K562 (cell line): ENCODE results near the gene RNF215. TPM values are rescaled to one million over a fixed set of nuclear protein-coding genes. Genes with fewer than 3 reads are reported as not detected.

ENCODE experiments used
- BRF1 ChIP-seq: IDR thresholded peaks from 3 replicates; pipeline ENCODE4 v1.6.1; 2011; ENCODE audit warnings: borderline replicate concordance, mild to moderate bottlenecking; ENCODE audit not compliant: insufficient read length; ENCODE audit errors: extremely low read depth
- GATAD2A ChIP-seq: fragments of 450-650 bp; IDR thresholded peaks from 2 replicates; pipeline ENCODE4 v1.6.1; 2017
- PHB2 ChIP-seq: fragments of 450-650 bp; IDR thresholded peaks from 2 replicates; pipeline ENCODE4 v1.6.1; 2017; ENCODE audit warnings: low read depth
- PYGO2 ChIP-seq: fragments of 450-650 bp; IDR thresholded peaks from 2 replicates; pipeline ENCODE4 v1.6.1; 2016; ENCODE audit warnings: mild to moderate bottlenecking, missing genetic modification characterization, moderate library complexity, missing compliant biosample characterization
- RCOR1 ChIP-seq, 2 experiments: IDR thresholded peaks; 2 replicates each; pipeline ENCODE4 v1.6.1; 2012; ENCODE audit warnings: low read depth in 2 of 2, low read length in 2 of 2, borderline replicate concordance in 1 of 2, improper control_type of control experiment in 1 of 2
- SMARCE1 ChIP-seq: fragments of 450-650 bp; IDR thresholded peaks from 2 replicates; pipeline ENCODE4 v1.7.1; 2016; ENCODE audit warnings: mild to moderate bottlenecking
- ZNF764 ChIP-seq: fragments of 250-450 bp; sonication (Bioruptor Pico); IDR thresholded peaks from 2 replicates; pipeline ENCODE4 v1.4.0; 2020; ENCODE audit warnings: low read depth, mild to moderate bottlenecking, moderate library complexity
- polyA plus RNA-seq, 8 experiments: library from polyadenylated mRNA; depleted of rRNA in 4 of 8; stranded (reverse) in 5 of 8; unstranded in 3 of 8; fragments of >200 nt; fragmentation: Nextera tagmentation in 2 of 8; fragmentation: Illumina TruSeq in 1 of 8; extraction: Ambion mirVana in 2 of 8; extraction: Trizol in 1 of 8; gene quantifications; 2 replicates each; pipeline versions ENCODE4 v1.2.1 to v1.2.3, GENCODE V29; 2011 to 2014; ENCODE audit warnings: inconsistent platforms in 1 of 8, missing spikeins in 1 of 8
- total RNA-seq, 7 experiments: library from RNA; depleted of rRNA in 6 of 7; stranded (reverse); fragments of >200 nt in 6 of 7; fragmentation: Illumina TruSeq in 2 of 7; extraction: Trizol in 2 of 7; gene quantifications; 2 replicates each; pipeline versions ENCODE4 v1.2.1 to v1.2.3, GENCODE V29; 2011 to 2021; ENCODE audit warnings: low replicate concordance in 1 of 7
- TF ChIP-seq, protein P1 (sequence below), 2 experiments: IDR thresholded peaks; 2 replicates each; pipeline ENCODE4 v1.6.1; 2012; ENCODE audit warnings: improper control_type of control experiment in 2 of 2, low read depth in 2 of 2, low read length in 2 of 2, borderline replicate concordance in 1 of 2
- TF ChIP-seq, protein P2 (sequence below): sonication (generic); IDR thresholded peaks from 2 replicates; pipeline ENCODE4 v1.6.1; 2016
- TF ChIP-seq, protein P3 (sequence below), 2 experiments: fragments of 450-650 bp; formaldehyde crosslinking in 1 of 2; IDR thresholded peaks; 2 replicates each; pipeline versions ENCODE4 v1.4.0 to v1.6.1; 2014 to 2020; ENCODE audit warnings: mild to moderate bottlenecking in 2 of 2, borderline replicate concordance in 1 of 2, low read depth in 1 of 2
- TF ChIP-seq, protein P4 (sequence below), 2 experiments: fragments of 150-350 bp in 1 of 2; IDR thresholded peaks; 2 replicates each; pipeline ENCODE4 v1.6.1; 2012 to 2016; ENCODE audit warnings: low read depth in 2 of 2, low read length in 2 of 2, mild to moderate bottlenecking in 1 of 2, moderate library complexity in 1 of 2

RNF215 gene
- total and polyA plus RNA-seq, 9 of the 15 experiments (the other 6 are each of a cell fraction or from before 2014, with no cell fraction given): 0.08 to 9.8 (median 2.7) TPM

DNA sequence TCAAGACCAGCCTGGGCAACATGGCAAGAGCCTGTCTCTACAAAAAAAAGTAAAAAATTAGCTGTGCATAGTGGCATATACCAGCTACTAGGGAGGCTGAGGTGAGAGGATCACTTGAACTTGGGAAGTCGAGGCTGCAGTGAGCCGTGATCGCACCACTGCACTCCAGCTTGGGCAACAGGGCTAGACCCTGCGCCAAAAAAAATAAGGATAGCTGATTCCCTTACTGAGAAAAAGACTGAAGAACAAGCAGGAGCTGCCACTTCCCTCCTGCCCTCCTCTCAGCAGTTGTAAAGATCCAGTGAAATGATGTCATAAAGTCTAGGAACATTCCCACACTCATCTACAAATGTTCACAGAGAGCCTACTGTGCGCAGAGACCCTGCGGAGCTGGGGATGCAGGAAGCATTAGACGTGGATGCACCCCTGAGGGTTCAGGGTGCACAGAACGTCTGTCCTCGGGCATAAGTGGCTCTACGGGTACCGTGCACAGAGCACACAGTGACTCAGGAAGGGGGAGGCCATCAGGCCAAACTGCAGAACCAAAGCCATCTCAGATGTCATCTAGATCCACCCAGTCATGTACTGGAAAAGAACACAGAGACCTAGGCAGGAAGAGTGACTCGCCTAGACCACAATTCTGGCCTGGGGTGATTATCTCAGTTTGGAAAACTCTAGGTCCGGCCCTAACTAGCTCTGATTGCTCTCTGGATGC lies 21.3 kb upstream of the RNF215 start (continued):
- TF ChIP-seq, protein P1, sequence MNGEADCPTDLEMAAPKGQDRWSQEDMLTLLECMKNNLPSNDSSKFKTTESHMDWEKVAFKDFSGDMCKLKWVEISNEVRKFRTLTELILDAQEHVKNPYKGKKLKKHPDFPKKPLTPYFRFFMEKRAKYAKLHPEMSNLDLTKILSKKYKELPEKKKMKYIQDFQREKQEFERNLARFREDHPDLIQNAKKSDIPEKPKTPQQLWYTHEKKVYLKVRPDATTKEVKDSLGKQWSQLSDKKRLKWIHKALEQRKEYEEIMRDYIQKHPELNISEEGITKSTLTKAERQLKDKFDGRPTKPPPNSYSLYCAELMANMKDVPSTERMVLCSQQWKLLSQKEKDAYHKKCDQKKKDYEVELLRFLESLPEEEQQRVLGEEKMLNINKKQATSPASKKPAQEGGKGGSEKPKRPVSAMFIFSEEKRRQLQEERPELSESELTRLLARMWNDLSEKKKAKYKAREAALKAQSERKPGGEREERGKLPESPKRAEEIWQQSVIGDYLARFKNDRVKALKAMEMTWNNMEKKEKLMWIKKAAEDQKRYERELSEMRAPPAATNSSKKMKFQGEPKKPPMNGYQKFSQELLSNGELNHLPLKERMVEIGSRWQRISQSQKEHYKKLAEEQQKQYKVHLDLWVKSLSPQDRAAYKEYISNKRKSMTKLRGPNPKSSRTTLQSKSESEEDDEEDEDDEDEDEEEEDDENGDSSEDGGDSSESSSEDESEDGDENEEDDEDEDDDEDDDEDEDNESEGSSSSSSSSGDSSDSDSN (IDR thresholded peaks at IDR 0.05; ENCODE audit: borderline replicate concordance in 1 of 2, low read depth in 2 of 2, low read length in 2 of 2): 0 out of 4 replicates have a peak, but pooled peaks of 1 of the 2 experiments have one; percentile 59
- TF ChIP-seq PYGO2 (tag): no peak
- no peak for TF ChIP-seq SMARCE1
- TF ChIP-seq, protein P2, sequence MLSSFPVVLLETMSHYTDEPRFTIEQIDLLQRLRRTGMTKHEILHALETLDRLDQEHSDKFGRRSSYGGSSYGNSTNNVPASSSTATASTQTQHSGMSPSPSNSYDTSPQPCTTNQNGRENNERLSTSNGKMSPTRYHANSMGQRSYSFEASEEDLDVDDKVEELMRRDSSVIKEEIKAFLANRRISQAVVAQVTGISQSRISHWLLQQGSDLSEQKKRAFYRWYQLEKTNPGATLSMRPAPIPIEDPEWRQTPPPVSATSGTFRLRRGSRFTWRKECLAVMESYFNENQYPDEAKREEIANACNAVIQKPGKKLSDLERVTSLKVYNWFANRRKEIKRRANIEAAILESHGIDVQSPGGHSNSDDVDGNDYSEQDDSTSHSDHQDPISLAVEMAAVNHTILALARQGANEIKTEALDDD: peak; percentile 92
- TF ChIP-seq, protein P3, sequence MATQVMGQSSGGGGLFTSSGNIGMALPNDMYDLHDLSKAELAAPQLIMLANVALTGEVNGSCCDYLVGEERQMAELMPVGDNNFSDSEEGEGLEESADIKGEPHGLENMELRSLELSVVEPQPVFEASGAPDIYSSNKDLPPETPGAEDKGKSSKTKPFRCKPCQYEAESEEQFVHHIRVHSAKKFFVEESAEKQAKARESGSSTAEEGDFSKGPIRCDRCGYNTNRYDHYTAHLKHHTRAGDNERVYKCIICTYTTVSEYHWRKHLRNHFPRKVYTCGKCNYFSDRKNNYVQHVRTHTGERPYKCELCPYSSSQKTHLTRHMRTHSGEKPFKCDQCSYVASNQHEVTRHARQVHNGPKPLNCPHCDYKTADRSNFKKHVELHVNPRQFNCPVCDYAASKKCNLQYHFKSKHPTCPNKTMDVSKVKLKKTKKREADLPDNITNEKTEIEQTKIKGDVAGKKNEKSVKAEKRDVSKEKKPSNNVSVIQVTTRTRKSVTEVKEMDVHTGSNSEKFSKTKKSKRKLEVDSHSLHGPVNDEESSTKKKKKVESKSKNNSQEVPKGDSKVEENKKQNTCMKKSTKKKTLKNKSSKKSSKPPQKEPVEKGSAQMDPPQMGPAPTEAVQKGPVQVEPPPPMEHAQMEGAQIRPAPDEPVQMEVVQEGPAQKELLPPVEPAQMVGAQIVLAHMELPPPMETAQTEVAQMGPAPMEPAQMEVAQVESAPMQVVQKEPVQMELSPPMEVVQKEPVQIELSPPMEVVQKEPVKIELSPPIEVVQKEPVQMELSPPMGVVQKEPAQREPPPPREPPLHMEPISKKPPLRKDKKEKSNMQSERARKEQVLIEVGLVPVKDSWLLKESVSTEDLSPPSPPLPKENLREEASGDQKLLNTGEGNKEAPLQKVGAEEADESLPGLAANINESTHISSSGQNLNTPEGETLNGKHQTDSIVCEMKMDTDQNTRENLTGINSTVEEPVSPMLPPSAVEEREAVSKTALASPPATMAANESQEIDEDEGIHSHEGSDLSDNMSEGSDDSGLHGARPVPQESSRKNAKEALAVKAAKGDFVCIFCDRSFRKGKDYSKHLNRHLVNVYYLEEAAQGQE (IDR thresholded peaks at IDR 0.05; ENCODE audit: borderline replicate concordance): peak; percentile 60
- TF ChIP-seq, protein P3 (CRISPR knock-in tag; IDR thresholded peaks at IDR 0.05; ENCODE audit: low read depth): no peak
- TF ChIP-seq, protein P4, sequence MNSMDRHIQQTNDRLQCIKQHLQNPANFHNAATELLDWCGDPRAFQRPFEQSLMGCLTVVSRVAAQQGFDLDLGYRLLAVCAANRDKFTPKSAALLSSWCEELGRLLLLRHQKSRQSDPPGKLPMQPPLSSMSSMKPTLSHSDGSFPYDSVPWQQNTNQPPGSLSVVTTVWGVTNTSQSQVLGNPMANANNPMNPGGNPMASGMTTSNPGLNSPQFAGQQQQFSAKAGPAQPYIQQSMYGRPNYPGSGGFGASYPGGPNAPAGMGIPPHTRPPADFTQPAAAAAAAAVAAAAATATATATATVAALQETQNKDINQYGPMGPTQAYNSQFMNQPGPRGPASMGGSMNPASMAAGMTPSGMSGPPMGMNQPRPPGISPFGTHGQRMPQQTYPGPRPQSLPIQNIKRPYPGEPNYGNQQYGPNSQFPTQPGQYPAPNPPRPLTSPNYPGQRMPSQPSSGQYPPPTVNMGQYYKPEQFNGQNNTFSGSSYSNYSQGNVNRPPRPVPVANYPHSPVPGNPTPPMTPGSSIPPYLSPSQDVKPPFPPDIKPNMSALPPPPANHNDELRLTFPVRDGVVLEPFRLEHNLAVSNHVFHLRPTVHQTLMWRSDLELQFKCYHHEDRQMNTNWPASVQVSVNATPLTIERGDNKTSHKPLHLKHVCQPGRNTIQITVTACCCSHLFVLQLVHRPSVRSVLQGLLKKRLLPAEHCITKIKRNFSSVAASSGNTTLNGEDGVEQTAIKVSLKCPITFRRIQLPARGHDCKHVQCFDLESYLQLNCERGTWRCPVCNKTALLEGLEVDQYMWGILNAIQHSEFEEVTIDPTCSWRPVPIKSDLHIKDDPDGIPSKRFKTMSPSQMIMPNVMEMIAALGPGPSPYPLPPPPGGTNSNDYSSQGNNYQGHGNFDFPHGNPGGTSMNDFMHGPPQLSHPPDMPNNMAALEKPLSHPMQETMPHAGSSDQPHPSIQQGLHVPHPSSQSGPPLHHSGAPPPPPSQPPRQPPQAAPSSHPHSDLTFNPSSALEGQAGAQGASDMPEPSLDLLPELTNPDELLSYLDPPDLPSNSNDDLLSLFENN (IDR thresholded peaks at IDR 0.05; ENCODE audit: low read depth in 2 of 2, low read length in 2 of 2): no peak
- no peak for TF ChIP-seq PHB2
- peak in 1 of 2 experiments; percentile 72; a peak in 1 of 4 replicates for TF ChIP-seq RCOR1 (IDR thresholded peaks at IDR 0.05; ENCODE audit: borderline replicate concordance in 1 of 2, low read depth in 2 of 2, low read length in 2 of 2)
- TF ChIP-seq BRF1: no peak
- no peak for TF ChIP-seq GATAD2A
- no peak for TF ChIP-seq ZNF764 (CRISPR knock-in tag)
